GM19372 (cell line): Measurements from ENCODE around the gene PHC2.

ENCODE experiments used
- ATAC-seq: cut with Tn5 transposase; IDR thresholded peaks from one replicate; pipeline ENCODE4 v1.9.1; 2021; ENCODE audit warnings: mild to moderate bottlenecking, low read depth, moderate library complexity; ENCODE audit not compliant: unreplicated experiment

Gene PHC2

DNA sequence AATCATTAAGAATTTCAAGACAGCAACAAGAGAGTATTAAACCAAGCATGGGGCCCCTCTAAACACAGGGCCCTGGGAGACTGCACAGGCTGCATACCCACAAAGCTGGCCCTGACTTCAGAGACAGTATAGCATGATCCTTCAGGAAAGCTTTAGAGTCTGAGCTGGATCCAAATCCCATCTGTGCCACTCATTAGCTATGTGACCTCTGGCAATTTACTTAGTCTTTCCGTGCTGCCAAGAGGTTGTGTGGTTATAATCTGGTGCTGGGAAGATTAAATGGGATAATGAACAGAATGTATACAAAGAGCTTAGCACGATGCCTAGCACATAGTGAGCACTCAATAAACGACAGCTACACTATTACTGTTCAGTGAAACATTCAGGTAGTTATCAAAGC lies 4.0 kb downstream of the PHC2 start:
- ATAC-seq = no peak

DNA sequence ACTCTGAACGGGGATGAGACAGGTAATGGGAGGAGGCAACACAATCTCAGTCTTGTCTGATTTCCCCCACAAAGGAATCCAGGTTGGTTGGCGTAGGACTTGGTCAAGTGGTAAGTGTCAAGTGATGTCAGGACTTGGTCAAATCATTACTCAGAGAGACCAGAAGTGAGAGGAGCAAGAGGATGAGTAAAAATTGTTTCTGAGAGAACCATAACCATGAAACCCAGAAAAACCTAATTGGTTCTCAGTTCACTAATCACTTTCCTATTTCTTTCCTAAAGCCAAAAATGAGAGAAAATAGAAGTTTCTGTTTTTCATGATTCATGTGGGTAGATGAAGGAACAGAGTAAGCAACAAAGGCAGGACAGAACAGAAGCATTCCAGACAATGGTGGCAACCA lies 5.0 kb downstream of the PHC2 start:
- no peak for ATAC-seq

DNA sequence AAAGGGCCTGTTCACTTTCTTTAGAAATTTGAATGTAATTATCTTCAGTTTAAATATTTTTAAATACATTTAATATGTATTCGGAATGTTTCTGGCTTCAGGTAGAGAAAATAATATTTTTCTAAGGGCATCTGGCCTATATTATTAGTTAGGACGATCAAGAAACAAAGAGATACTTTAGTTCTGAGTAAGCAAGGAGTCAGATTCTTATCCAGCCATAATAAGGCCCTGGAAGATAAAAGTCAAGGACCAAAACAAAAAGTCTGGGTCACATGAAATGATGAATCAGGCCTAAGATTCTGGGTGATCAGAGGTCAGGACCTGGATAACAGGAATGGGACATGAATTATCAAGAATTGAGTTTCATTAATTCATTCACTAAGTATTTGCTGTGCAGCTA lies 6.3 kb downstream of the PHC2 start:
- no peak for ATAC-seq

DNA sequence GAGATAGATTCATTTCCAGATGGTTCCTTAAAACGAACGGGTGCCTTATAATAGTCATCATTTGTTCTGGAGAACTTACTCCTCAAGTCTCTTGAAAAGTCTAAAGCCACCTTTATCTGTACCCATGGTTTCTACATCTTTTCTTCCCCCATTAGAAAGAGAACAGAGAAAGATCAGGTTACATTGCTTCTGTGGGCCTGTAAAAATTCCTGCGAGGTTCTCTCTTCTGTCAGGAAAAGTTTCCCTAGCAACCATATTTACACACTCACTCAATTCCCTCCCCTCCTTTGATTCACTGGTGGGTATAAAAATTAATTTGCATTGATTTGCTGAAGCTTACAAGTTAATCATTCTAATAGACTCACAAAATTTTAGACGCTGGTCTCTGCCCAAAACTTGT lies 6.7 kb downstream of the PHC2 start:
- no peak for ATAC-seq

DNA sequence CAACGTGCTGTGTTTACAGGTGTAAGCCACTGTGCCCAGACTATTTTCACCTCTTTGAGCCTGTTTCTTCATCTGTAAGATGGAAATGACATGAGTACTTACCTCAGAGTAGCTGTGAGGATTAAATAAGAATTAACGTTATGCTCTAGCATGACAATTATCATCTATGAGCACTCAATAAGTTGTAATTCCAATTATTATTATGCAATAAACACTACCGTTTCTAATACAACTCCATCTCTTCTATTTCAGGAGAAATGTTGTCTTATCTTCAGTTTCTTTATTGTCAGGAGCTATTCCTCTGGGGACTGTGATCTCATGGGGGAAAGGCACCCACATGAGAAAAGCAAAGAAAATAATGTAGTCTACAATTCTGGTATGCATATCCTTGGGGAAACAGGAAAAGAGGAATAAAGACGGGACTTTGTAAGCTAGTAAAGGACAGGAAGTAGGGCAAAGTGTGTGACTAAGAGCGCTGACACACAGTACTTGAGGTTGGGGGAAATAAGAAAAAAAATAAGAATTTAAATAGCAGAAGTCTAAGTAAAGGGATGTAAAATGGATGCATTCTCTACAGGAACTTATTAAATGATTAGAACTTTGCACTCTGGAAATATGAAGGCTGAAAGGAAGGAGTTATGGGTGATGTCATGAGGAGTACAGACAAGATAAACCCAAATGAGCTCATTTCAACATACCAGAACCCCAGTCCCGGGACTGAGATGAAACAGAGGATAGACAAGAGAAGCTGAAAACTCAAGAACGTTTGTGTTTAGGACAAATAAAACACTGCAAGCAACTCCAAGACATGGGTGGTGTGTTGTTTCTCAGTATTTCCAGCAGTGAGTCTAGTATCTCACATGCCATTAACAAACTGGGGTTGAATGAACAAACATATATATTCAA lies 9.8 kb downstream of the PHC2 start:
- no peak for ATAC-seq

DNA sequence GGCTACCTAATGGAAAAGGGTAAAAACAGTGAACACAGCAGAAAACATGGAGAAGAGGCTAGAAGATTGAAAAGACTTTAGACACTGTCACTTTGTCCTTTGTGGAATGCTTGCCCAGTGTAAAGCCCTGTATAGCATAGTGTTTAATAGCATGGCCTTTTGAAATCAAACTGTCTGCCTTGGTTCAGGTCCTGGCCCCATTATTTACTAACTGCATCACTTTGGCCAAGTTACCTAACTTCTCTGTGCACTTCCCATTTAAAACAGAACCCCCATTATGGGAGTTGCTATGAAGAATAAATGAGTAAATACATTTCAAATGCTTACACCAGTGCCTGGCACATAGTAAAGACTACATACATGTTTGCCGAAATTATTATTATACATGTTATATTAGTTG lies 12.1 kb downstream of the PHC2 start:
- ATAC-seq = no peak

DNA sequence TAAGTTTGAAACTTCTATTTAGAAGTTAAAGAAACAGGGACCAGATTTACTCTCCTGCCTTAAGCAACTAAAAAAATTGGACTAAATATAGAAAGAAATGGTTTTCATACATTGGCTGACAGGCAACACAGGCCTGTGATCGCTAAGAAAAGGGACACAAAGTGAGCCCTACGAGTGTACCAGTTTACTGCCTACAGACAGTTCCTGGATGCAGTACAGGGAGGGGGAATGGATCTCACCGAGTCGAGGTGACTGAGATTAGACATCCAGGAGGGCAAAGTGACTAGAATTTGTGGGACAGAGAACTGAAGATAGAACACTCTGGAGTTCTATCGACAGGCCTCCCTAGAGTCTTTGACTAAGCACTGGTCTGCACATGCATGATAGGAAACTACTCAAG lies 16.0 kb downstream of the PHC2 start:
- ATAC-seq = no peak

DNA sequence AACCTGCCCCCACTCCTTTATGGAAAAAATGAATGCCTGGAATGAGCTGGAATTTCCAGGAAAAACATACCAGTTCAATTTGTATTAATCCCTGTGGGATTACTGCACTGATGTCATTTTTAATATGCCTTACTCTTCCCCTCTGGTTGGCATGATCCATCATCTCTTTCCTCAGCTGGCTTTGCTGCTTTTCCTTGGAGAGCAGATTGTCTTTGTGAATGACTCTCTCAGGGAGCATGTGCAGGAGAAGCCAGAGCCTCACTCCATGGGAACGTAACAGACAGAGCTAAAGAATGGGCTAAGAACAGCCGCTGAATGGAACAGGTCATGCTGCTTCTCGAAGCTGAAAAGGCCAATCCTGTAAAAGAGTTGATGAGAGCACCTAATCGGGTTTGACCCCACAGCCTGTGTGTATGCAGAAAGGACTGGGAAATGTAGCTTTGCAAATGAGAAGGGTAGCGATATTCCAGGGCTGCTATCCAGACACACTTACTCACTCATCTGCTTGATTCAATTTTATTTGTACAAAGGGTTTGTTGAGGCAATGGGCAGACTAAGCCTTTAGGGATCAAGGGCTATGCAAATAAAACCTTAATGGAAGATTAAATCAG lies 20.7 kb downstream of the PHC2 start:
- ATAC-seq = no peak

DNA sequence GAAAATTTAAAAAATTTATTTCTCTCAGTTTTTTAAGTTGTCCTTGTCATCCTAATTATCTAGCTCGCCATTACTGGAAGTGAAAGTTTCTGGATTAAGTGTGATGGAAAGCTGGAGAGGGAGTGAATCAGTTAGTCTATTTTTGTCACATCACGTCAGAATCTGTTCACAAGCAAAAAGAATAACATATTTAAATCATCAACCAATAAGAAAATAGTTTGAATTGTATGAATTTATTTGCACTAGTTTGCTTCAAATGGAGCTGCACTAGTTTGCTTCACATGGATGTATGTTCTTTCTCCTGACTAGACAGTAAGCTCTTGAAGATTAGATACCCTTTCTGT lies 22.8 kb downstream of the PHC2 start:
- no peak for ATAC-seq

DNA sequence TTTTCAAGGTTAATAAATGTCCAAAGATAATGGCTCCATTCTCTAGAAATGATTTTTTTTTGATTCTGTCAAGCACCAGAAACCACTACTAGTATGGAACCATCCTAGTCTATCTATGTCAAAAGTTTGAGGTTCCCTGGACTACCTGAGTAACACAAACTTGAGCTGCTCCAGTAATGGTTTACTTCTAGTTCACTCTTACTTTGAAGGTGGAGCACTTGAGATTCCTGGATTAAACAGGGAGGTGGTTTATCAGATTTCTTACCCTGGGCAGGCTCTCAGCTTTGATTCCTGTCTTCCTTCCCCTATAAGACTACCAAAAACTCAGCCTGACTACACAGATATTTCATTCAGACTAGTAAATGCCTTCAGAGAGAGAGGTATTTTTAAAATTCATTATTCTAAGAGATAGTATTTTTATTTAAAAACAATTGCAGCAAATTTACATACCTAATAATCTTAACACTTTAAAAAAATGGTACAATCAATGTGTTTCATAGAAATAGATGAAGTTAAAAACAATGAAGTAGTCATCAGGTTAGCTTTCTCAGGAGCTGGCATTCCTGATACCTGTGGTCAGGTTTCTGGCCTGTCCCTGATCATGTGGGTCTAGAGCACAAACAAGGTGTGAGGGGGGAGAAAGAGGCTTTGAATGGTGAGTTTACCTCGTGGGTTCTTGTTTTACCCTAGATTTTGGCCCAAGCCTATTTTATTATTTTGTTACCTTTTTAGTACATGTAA lies 23.4 kb downstream of the PHC2 start:
- ATAC-seq = no peak

DNA sequence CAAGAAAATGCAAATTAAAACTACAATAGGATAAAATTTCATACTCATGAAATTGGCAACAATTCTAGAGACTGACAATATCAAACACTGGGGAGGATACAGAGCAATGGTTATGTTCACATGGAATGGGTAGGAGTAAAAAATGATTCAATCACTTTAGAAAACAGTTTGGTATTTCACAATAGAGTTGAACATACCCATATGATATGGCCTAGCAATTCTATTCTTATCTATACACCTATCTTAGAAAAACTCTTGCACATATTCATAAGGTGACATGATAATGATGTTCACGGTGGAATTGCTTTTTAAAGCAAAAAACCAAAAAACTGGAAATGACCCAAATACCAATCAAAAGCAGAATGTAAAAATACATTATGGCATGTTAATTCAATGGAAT lies 28.7 kb downstream of the PHC2 start:
- no peak for ATAC-seq

DNA sequence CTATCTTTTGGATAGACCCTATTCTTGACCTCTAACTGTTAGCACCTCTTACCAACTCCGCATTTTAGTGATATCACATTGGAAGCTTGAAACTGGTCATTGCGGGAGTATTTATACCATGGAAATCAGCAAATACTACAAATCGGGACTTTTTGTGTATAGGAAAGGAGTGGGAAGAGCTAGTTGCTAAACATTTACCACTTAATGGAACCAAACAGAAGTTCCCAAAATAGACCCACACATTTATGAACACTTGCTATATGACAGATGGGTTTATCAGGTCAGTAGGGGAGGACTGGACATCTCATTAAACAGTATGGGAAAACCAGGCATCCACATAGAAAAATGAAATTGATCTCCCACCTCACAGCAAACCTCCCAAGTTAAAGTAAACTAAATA lies 29.4 kb downstream of the PHC2 start:
- ATAC-seq = no peak

DNA sequence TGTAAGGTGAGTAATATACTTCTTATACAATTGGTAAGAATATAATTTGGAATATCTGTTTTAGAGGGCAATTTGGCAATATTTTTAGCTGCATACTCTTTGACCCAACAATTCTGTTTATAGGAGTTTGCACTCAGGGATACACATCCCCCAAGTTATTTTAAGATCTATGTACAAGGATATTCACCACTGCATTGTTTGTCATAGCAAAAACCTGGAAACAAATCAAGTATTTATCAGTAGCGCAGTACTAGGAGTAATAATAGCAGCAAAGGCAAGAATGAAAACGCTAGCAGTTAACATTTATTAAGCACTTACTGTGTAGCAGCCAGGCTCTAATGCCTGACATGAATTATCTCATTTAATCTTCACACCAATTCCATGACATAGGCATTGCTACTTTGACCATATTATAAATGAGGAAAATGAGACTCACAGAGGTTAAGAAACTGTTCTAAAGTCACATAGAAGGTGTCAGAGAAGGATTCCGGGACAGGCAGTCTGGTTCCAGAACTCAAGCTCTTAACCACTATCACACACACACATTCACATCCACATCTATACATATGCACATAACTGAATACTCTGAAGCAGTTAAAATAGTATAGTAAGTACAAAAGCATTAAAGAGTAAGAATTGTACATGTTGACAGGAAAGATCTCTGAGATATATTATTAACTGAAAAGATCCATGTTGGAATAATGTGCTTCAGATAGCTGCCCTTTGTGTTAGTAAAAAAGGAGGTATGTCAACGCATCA lies 30.6 kb downstream of the PHC2 start:
- no peak for ATAC-seq

DNA sequence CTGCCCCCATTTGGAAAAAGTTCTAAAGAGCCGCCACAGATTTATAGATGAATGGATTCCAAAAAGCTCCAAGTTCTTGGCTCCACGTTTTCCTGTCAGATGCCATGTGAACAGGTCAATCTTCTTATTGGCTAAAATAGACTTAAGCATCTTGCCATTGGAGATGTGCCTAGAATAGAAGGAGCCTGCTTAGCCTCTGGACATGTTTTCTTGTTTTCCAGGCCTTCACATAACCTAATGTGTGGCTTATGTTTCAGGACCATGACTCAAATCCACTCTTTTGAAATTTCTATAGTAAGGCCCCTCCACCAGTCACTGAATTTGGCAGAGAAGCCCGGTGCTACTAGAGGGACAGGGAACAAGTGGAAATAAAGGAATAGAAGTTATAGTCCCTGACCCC lies 31.5 kb downstream of the PHC2 start:
- ATAC-seq = no peak

DNA sequence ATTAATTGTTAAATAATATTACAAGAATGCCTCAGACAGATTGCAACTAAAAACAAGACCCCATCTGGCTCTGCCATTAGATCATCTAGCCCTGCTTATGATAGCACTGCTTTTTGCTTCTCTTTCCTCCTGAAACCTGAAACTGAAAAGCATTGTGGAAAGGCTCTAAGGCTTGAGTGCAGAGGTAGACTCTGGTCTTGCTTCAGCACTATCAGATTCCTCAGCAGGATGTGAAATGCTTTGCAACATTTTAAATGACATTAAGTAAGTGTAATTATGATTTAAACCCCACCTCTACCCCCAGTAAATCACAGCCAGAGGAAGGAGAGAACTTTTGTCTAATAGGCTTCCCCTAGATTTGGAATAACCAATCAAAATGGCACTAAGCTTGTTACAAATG lies 32.9 kb downstream of the PHC2 start:
- ATAC-seq = no peak

DNA sequence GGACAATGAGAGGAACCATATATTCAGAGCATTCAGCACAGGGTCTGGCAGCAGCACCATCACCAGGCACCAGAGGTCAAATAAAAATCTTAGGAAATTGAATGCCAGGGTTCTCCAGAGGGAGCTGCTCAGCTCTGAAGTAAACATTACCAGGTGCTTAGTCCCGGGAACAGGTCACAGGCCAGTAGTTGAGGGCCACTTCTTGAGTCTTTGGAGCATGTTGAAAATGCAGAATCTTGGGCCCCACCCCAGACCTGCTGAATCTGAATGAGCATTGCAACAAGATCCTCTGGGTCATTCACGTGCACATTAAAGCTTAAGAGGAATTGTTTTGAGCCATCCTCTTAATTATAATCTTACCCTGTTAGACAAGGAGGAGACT lies 33.8 kb downstream of the PHC2 start:
- ATAC-seq = no peak

DNA sequence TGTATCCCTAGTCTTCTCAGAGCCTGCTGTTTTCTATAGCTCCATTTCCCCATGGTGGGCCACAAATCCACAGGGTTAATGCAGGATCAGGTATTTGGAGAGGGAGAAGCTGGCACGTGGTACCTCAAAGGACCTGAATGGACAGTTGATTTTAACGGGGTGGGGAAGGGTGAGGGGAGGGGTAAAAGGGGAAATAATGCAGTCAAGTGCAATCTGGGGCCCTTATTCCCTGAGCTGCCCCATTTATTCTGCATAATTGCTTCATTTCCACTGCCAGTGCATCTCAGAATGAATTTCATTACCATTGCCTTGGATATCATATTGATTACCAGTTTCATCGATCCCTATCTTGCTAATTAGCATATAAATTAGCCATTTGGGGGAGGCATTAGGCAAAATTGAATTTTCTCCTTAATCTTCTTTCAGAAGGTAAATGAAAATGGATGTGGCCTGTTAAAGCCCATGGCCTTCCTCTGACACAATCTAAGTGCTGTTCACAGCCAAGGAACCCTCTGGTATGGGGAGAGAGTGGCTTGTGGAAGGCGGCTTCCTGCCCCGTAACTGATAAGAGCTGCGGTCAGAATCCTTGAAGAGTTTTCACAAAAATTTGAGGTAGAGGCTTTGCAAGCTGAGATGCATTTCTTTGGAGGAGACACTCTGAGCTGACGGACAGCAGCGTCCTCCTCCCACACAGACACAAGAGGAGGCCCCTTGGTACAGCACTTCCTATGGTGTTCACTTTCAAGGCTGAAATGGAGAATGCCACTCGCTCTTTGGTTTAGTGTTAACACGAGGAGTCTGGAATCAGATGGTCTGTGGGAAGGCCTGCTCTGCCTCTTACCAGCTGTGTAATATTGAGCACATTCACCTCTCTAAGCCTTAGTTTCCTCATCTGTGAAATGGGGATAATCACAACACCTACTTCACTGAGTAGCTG lies 34.4 kb downstream of the PHC2 start:
- ATAC-seq = no peak

DNA sequence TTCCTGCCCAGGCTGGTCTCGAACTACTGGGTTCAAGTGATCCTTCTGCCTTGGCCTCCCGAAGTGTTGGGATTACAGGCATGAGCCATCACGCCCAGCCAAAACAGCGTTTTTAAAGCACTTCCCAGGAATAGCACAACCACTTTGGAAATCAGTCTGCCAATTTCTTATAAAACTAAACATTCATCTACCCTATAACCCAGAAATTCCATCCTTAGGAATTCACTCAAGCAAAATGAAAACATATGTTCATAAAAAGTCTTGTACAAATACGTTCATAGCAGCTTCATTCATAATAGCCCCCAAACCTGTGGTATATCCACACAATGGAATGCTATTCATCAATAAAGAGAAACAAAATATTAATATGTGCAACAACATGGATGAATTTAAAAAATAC lies 36.1 kb downstream of the PHC2 start:
- ATAC-seq = no peak

DNA sequence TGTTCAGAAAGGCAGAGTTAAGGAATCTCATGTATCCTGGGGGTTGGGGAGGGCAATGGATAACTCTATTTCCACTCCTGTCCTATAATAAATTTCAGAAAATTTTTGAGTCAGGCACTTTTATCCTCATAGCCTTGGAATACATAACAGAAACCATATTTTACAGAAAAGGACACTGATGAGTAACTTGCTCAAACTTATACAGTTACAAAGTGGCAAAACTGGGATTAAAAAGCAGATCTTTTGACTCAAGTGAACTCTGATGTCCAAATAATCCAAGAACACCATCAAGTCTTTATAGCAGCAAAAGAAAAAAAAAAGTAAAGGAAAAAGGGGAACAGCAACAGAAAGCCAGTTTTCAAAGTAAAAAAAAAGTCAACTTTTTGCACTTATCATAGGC lies 36.9 kb downstream of the PHC2 start:
- no peak for ATAC-seq

DNA sequence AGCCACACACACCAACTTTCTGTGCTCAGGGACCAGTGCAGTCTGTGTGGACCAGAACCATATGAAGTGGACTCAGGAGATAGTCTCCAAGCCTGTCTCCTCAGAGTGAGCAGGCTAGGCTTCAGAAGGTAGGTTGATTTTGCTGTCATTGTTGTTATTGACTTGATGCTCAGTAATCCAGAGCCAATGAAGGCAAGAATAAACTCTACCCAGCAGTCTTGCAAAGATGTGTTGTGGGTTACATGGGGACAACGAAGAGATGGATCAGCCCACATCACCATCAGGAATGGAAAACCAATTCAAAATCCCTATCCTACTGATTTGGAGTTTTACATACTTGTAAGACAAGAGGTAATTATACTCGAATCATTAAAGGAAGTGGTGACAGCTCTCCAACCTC lies 37.4 kb downstream of the PHC2 start:
- no peak for ATAC-seq
